Measurements from ENCODE around the gene WBP2.
A peak's percentile ranks its signal among the peaks of the same experiment; 100 is the strongest.

The WBP2 gene

DNA sequence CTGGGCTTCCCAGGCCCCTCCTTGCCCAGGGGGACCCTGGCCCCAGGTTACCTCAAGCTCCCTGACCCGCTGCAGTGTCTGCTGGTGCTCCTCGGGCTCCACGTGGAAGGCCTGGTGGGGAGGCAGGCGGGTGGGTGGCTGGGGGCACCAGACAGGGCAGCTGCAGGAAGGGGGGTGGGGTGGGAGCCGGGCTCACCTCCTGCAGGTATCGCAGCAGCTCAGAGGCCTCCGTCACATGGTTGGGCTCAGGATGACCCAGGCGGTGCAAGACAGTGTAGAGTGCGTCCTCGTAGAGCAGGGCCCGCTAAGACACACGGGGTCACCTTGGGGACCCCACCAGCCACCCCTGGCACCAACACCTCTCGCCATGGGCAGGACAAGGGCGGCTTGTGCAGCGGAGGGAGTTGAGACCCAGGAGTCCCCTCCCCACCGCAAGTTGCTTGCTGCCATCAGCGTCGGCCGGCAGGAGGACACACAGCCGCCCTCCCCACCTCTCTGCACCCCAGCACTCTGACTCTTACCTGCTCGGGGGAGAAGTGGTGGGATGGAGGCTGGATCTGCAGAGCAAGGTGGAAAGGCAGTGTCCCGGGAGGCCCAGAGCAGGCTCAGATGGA, 12.1 kb downstream of the WBP2 start:
- Histone ChIP-seq H3K4me2 (ENCODE audit: insufficient read depth, low read length) (peak overlapping the region; percentile 96), H3K36me3 (ENCODE audit: insufficient read depth, low read length) (peaks cover 41% of the 10 kb centered on the region), H2AFZ (ENCODE audit: low read depth, low read length) (peak overlapping the region; percentile 95), H3K9ac (ENCODE audit: low read depth, low read length) (peak overlapping the region; percentile 93), H3K79me2 (ENCODE audit: insufficient read depth, low read length) (peaks cover 18% of the 10 kb centered on the region), H3K4me1 (ENCODE audit: insufficient read depth, low read length) (peaks cover 29% of the 10 kb centered on the region), H4K20me1 (ENCODE audit: insufficient read depth, low read length) (no peaks in the 10 kb centered on the region), H3K4me3 (ENCODE audit: low read depth in 1 of 2, low read length in 2 of 2) (peak overlapping the region; percentile 66 to 98), H3K27ac (ENCODE audit: low read length) (peak overlapping the region; percentile 97), H3K9me3 (ENCODE audit: insufficient read depth, low read length, severe bottlenecking) (no peaks in the 10 kb centered on the region), H3K27me3 (ENCODE audit: insufficient read depth, low read length, poor library complexity) (no peaks in the 10 kb centered on the region)
- TF ChIP-seq EZH2 (IDR thresholded peaks at IDR 0.05; ENCODE audit: borderline replicate concordance, low read depth, low read length, severe bottlenecking) = no peak
- TF ChIP-seq, protein P1, sequence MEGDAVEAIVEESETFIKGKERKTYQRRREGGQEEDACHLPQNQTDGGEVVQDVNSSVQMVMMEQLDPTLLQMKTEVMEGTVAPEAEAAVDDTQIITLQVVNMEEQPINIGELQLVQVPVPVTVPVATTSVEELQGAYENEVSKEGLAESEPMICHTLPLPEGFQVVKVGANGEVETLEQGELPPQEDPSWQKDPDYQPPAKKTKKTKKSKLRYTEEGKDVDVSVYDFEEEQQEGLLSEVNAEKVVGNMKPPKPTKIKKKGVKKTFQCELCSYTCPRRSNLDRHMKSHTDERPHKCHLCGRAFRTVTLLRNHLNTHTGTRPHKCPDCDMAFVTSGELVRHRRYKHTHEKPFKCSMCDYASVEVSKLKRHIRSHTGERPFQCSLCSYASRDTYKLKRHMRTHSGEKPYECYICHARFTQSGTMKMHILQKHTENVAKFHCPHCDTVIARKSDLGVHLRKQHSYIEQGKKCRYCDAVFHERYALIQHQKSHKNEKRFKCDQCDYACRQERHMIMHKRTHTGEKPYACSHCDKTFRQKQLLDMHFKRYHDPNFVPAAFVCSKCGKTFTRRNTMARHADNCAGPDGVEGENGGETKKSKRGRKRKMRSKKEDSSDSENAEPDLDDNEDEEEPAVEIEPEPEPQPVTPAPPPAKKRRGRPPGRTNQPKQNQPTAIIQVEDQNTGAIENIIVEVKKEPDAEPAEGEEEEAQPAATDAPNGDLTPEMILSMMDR (IDR thresholded peaks at IDR 0.05; ENCODE audit: borderline replicate concordance, extremely low read depth, low read length, poor library complexity, severe bottlenecking) = peak; percentile 42
- DNase-seq = no peak
- ATAC-seq (ENCODE audit: insufficient read depth, low read depth) = peak; percentile 44

DNA sequence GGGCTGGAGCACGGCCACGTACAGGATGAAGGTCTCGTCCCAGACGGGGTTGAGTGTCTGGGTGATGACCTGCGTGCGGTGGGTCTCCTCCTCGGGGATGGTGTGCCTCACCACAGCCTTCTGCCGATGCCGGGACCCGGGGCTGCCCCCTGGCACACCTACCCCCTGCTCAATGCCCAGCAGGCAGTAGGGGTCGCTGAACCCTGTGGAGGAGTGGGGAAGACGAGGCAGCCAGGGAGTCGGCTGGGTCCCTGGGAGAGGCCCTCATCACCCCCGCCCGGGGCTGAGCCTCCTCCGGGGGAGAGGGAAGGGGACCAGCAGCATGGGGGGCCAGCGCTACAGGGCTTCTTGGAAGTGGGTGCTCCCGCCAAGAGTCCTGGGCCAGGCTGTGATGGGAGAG, 12.7 kb downstream of the WBP2 start:
- no peak overlapping the region for H2AFZ ChIP-seq (ENCODE audit: low read depth, low read length)
- H4K20me1 ChIP-seq (ENCODE audit: insufficient read depth, low read length) = no peaks in the 10 kb centered on the region
- peaks cover 18% of the 10 kb centered on the region for H3K79me2 ChIP-seq (ENCODE audit: insufficient read depth, low read length)
- peak overlapping the region in 1 of 2 experiments; percentile 98; a peak in 2 of 4 replicates for H3K4me3 ChIP-seq (ENCODE audit: low read depth in 1 of 2, low read length in 2 of 2)
- peaks cover 34% of the 10 kb centered on the region for H3K36me3 ChIP-seq (ENCODE audit: insufficient read depth, low read length)
- DNase-seq (no peak), ATAC-seq (ENCODE audit: insufficient read depth, low read depth) (no peak)
- H3K9me3 ChIP-seq (ENCODE audit: insufficient read depth, low read length, severe bottlenecking) = no peaks in the 10 kb centered on the region
- H3K27me3 ChIP-seq (ENCODE audit: insufficient read depth, low read length, poor library complexity) = no peaks in the 10 kb centered on the region
- peak overlapping the region; percentile 93 for H3K9ac ChIP-seq (ENCODE audit: low read depth, low read length)
- peaks cover 29% of the 10 kb centered on the region for H3K4me1 ChIP-seq (ENCODE audit: insufficient read depth, low read length)
- TF ChIP-seq, protein P1 (IDR thresholded peaks at IDR 0.05; ENCODE audit: borderline replicate concordance, extremely low read depth, low read length, poor library complexity, severe bottlenecking) = no peak
- TF ChIP-seq EZH2 (IDR thresholded peaks at IDR 0.05; ENCODE audit: borderline replicate concordance, low read depth, low read length, severe bottlenecking) = no peak
- peak overlapping the region; percentile 96 for H3K4me2 ChIP-seq (ENCODE audit: insufficient read depth, low read length)
- H3K27ac ChIP-seq (ENCODE audit: low read length) = peak overlapping the region; percentile 97

DNA sequence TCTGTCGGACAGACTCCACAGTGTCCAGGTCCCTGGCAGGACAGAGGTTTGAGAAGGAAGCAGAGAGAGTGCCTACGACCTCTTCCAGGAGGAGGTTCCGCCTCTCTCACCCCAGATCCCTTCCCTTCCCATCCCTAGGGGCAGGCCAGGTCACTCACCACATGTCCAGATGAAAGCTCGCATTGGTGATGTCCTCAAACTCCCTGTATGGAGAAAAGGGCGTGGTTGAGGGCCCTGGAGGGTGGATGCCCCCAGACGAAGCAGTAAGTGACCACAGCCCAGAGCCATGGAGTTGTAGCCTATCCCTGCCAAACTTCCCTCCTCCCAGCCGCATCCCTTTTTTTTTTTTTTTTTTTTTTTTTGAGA, 14.4 kb downstream of the WBP2 start:
- Histone ChIP-seq H4K20me1 (ENCODE audit: insufficient read depth, low read length) (no peaks in the 10 kb centered on the region), H3K4me3 (ENCODE audit: low read depth in 1 of 2, low read length in 2 of 2) (no peak overlapping the region), H3K36me3 (ENCODE audit: insufficient read depth, low read length) (peaks cover 32% of the 10 kb centered on the region), H3K27ac (ENCODE audit: low read length) (no peak overlapping the region), H3K79me2 (ENCODE audit: insufficient read depth, low read length) (peaks cover 18% of the 10 kb centered on the region), H3K4me2 (ENCODE audit: insufficient read depth, low read length) (no peak overlapping the region), H3K27me3 (ENCODE audit: insufficient read depth, low read length, poor library complexity) (no peaks in the 10 kb centered on the region), H3K9ac (ENCODE audit: low read depth, low read length) (no peak overlapping the region), H2AFZ (ENCODE audit: low read depth, low read length) (no peak overlapping the region), H3K4me1 (ENCODE audit: insufficient read depth, low read length) (peaks cover 29% of the 10 kb centered on the region), H3K9me3 (ENCODE audit: insufficient read depth, low read length, severe bottlenecking) (no peaks in the 10 kb centered on the region)
- no peak for DNase-seq
- TF ChIP-seq, protein P1 (IDR thresholded peaks at IDR 0.05; ENCODE audit: borderline replicate concordance, extremely low read depth, low read length, poor library complexity, severe bottlenecking) = no peak
- no peak for TF ChIP-seq EZH2 (IDR thresholded peaks at IDR 0.05; ENCODE audit: borderline replicate concordance, low read depth, low read length, severe bottlenecking)
- no peak for ATAC-seq (ENCODE audit: insufficient read depth, low read depth)
